Mononuclear cell (primary cell): ENCODE measurements around the gene TRPC4. TPM values are rescaled to one million over a fixed set of nuclear protein-coding genes. Genes with fewer than 3 reads are reported as not detected.
"Not testable (repeated sequence)": the region's sequence is repeated elsewhere in the genome, so short reads cannot be mapped to it uniquely, and the experiment has no call there.

Experiments used
- H3K27me3 ChIP-seq: 2 replicates; pipeline ENCODE4 v1.6.0; 2011; ENCODE audit warnings: low read length, control low read depth; ENCODE audit not compliant: insufficient read depth
- H3K4me1 ChIP-seq: 2 replicates; pipeline ENCODE4 v1.5.1; 2011; ENCODE audit warnings: mild to moderate bottlenecking, low read length, control low read depth; ENCODE audit not compliant: insufficient read depth
- H3K4me3 ChIP-seq: 2 replicates; pipeline ENCODE4 v1.5.1; 2011; ENCODE audit warnings: mild to moderate bottlenecking, low read length, moderate library complexity
- H3K9me3 ChIP-seq: 2 replicates; pipeline ENCODE4 v1.5.1; 2011; ENCODE audit warnings: low read depth, mild to moderate bottlenecking, control low read depth, low read length
- total RNA-seq: library from RNA; depleted of rRNA; stranded (reverse); fragments of >200 nt; gene quantifications from one replicate; pipeline ENCODE4 v1.2.3, GENCODE V29; 2012

TRPC4 gene
- total RNA-seq, 1 donor, result not detected

GRCh38 chr13:37870895-37871550 is 1.5 kb upstream of the TRPC4 start:
- H3K27me3 ChIP-seq, result peaks cover 34% of the 10 kb centered on the region
- no peak overlapping the region for H3K4me3 ChIP-seq
- H3K9me3 ChIP-seq, result no peaks in the 10 kb centered on the region
- H3K4me1 ChIP-seq, result no peaks in the 10 kb centered on the region

GRCh38 chr13:37870489-37870845 is 895 bp upstream of the TRPC4 start:
- Histone ChIP-seq H3K27me3 (peaks cover 34% of the 10 kb centered on the region), H3K9me3 (no peaks in the 10 kb centered on the region), H3K4me1 (no peaks in the 10 kb centered on the region), H3K4me3 (no peak overlapping the region)

- Histone ChIP-seq H3K4me1 (no peaks in the 10 kb centered on the region), H3K27me3 (peaks cover 34% of the 10 kb centered on the region), H3K9me3 (no peaks in the 10 kb centered on the region), H3K4me3 (no peak overlapping the region)
Measured at GRCh38 chr13:37869506-37869755, 141 bp downstream of the TRPC4 start.

GRCh38 chr13:37868691-37869505 is 674 bp downstream of the TRPC4 start:
- Histone ChIP-seq H3K27me3 (peaks cover 34% of the 10 kb centered on the region), H3K9me3 (no peaks in the 10 kb centered on the region), H3K4me3 (no peak overlapping the region), H3K4me1 (no peaks in the 10 kb centered on the region)

- Histone ChIP-seq H3K4me1 (no peaks in the 10 kb centered on the region), H3K9me3 (no peaks in the 10 kb centered on the region), H3K27me3 (peaks cover 7% of the 10 kb centered on the region), H3K4me3 (no peak overlapping the region)
Measured at GRCh38 chr13:37863708-37864107, 5.9 kb downstream of the TRPC4 start.

- H3K27me3 ChIP-seq, result no peaks in the 10 kb centered on the region
- no peaks in the 10 kb centered on the region for H3K9me3 ChIP-seq
- no peaks in the 10 kb centered on the region for H3K4me1 ChIP-seq
- H3K4me3 ChIP-seq, result no peak overlapping the region
Measured at GRCh38 chr13:37835392-37835791, 34.2 kb downstream of the TRPC4 start.

GRCh38 chr13:37833411-37833810 is 36.2 kb downstream of the TRPC4 start:
- H3K27me3 ChIP-seq, result no peaks in the 10 kb centered on the region
- no peaks in the 10 kb centered on the region for H3K9me3 ChIP-seq
- H3K4me3 ChIP-seq, result no peak overlapping the region
- H3K4me1 ChIP-seq, result no peaks in the 10 kb centered on the region

- Histone ChIP-seq H3K27me3 (no peaks in the 10 kb centered on the region), H3K4me3 (no peak overlapping the region), H3K9me3 (peaks cover 25% of the 10 kb centered on the region), H3K4me1 (no peaks in the 10 kb centered on the region)
Measured at GRCh38 chr13:37816276-37816675, 53.3 kb downstream of the TRPC4 start.

- Histone ChIP-seq H3K27me3 (no peaks in the 10 kb centered on the region), H3K9me3 (peaks cover 17% of the 10 kb centered on the region), H3K4me3 (no peak overlapping the region), H3K4me1 (no peaks in the 10 kb centered on the region)
Measured at GRCh38 chr13:37811441-37811840, 58.1 kb downstream of the TRPC4 start.

GRCh38 chr13:37806666-37807065 is 62.9 kb downstream of the TRPC4 start:
- Histone ChIP-seq H3K4me1 (no peaks in the 10 kb centered on the region), H3K9me3 (no peaks in the 10 kb centered on the region), H3K4me3 (no peak overlapping the region), H3K27me3 (no peaks in the 10 kb centered on the region)

- Histone ChIP-seq H3K9me3 (no peaks in the 10 kb centered on the region), H3K4me1 (no peaks in the 10 kb centered on the region), H3K27me3 (no peaks in the 10 kb centered on the region), H3K4me3 (no peak overlapping the region)
Measured at GRCh38 chr13:37797631-37798030, 71.9 kb downstream of the TRPC4 start.

GRCh38 chr13:37796795-37797194 is 72.8 kb downstream of the TRPC4 start:
- H3K4me3 ChIP-seq, H3K4me1 ChIP-seq, H3K27me3 ChIP-seq, H3K9me3 ChIP-seq: not testable (repeated sequence)

- Histone ChIP-seq H3K27me3 (no peaks in the 10 kb centered on the region), H3K9me3 (no peaks in the 10 kb centered on the region), H3K4me1 (no peaks in the 10 kb centered on the region), H3K4me3 (no peak overlapping the region)
Measured at GRCh38 chr13:37795326-37795725, 74.2 kb downstream of the TRPC4 start.

- Histone ChIP-seq H3K9me3 (no peaks in the 10 kb centered on the region), H3K27me3 (no peaks in the 10 kb centered on the region), H3K4me3 (no peak overlapping the region), H3K4me1 (no peaks in the 10 kb centered on the region)
Measured at GRCh38 chr13:37791699-37792098, 77.9 kb downstream of the TRPC4 start.

- Histone ChIP-seq H3K9me3 (no peaks in the 10 kb centered on the region), H3K4me3 (no peak overlapping the region), H3K4me1 (no peaks in the 10 kb centered on the region), H3K27me3 (no peaks in the 10 kb centered on the region)
Measured at GRCh38 chr13:37788346-37788745, 81.2 kb downstream of the TRPC4 start.

- H3K4me3 ChIP-seq, result no peak overlapping the region
- no peaks in the 10 kb centered on the region for H3K4me1 ChIP-seq
- H3K27me3 ChIP-seq, result no peaks in the 10 kb centered on the region
- H3K9me3 ChIP-seq, result no peaks in the 10 kb centered on the region
Measured at GRCh38 chr13:37777676-37778075, 91.9 kb downstream of the TRPC4 start.
